Liver (tissue), 9 donors: ENCODE results near the gene RING1. TPM values are rescaled to one million over a fixed set of nuclear protein-coding genes. Genes with fewer than 3 reads are reported as not detected.

Source experiments
- DNase-seq: peaks from one replicate; pipeline ENCODE4 v3.0.0-alpha.2; 2017; ENCODE audit warnings: low spot score
- H3K27ac ChIP-seq, 2 donors: one replicate each; pipeline ENCODE4 v1.7.0; 2013; ENCODE audit warnings: inconsistent platforms in 2 of 2, low read length in 2 of 2, control low read depth in 1 of 2, low read depth in 1 of 2, mild to moderate bottlenecking in 1 of 2
- H3K27me3 ChIP-seq, 4 donors: one replicate each; pipeline versions ENCODE4 v1.6.1 to v1.7.0; 2013; ENCODE audit warnings: low read length in 3 of 4, inconsistent platforms in 1 of 4, mild to moderate bottlenecking in 1 of 4, moderate library complexity in 1 of 4; ENCODE audit not compliant: control insufficient read depth in 4 of 4, insufficient read depth in 4 of 4
- H3K36me3 ChIP-seq, 4 donors: one replicate each; pipeline versions ENCODE4 v1.6.1 to v1.7.0; 2013; ENCODE audit warnings: low read length in 3 of 4, mild to moderate bottlenecking in 3 of 4, low read depth in 1 of 4, moderate library complexity in 1 of 4; ENCODE audit not compliant: control insufficient read depth in 4 of 4, insufficient read depth in 3 of 4
- H3K4me1 ChIP-seq, 4 donors: one replicate each; pipeline versions ENCODE4 v1.6.1 to v1.7.0; 2013; ENCODE audit warnings: low read length in 3 of 4, mild to moderate bottlenecking in 3 of 4, moderate library complexity in 1 of 4; ENCODE audit not compliant: control insufficient read depth in 4 of 4, insufficient read depth in 4 of 4
- H3K4me3 ChIP-seq, 3 donors: one replicate each; pipeline versions ENCODE4 v1.6.1 to v1.7.0; 2013; ENCODE audit warnings: low read length in 3 of 3, control low read depth in 1 of 3, low read depth in 1 of 3, mild to moderate bottlenecking in 1 of 3
- H3K9ac ChIP-seq, 2 donors: one replicate each; pipeline ENCODE4 v1.7.0; 2013; ENCODE audit warnings: low read length in 2 of 2, mild to moderate bottlenecking in 2 of 2, moderate library complexity in 2 of 2, control low read depth in 1 of 2, low read depth in 1 of 2
- H3K9me3 ChIP-seq, 4 donors: one replicate each; pipeline versions ENCODE4 v1.6.1 to v1.7.0; 2013; ENCODE audit warnings: low read length in 3 of 4; ENCODE audit not compliant: control insufficient read depth in 4 of 4
- EGR1 ChIP-seq, 2 donors: IDR thresholded peaks; 2 replicates each; pipeline ENCODE4 v1.6.1; 2016 to 2018; ENCODE audit warnings: antibody characterized with exemption in 2 of 2, low read depth in 2 of 2
- FOXA1 ChIP-seq: IDR thresholded peaks from 2 replicates; pipeline ENCODE4 v1.6.1; 2016; ENCODE audit warnings: antibody characterized with exemption
- FOXA2 ChIP-seq: IDR thresholded peaks from 2 replicates; pipeline ENCODE4 v1.6.1; 2016; ENCODE audit warnings: antibody characterized with exemption
- GABPA ChIP-seq, 2 donors: IDR thresholded peaks in 1 of 2; conservative IDR thresholded peaks in 1 of 2; 2 replicates each; pipeline ENCODE4 v1.6.1; 2016; ENCODE audit warnings: antibody characterized with exemption in 2 of 2, mild to moderate bottlenecking in 1 of 2, moderate library complexity in 1 of 2
- HNF4A ChIP-seq, 2 donors: conservative IDR thresholded peaks; 2 replicates each; pipeline ENCODE4 v1.6.1; 2016; ENCODE audit warnings: antibody characterized with exemption in 2 of 2, mild to moderate bottlenecking in 2 of 2
- HNF4G ChIP-seq: IDR thresholded peaks from 2 replicates; pipeline ENCODE4 v1.6.1; 2016; ENCODE audit warnings: antibody characterized with exemption
- JUND ChIP-seq, 2 donors: IDR thresholded peaks; 2 replicates each; pipeline ENCODE4 v1.6.1; 2016; ENCODE audit warnings: antibody characterized with exemption in 2 of 2
- NR2F2 ChIP-seq: IDR thresholded peaks from 2 replicates; pipeline ENCODE4 v1.6.1; 2016; ENCODE audit warnings: antibody characterized with exemption
- RAD21 ChIP-seq, 2 donors: IDR thresholded peaks; 2 replicates each; pipeline ENCODE4 v1.6.1; 2016; ENCODE audit warnings: antibody characterized with exemption in 2 of 2, mild to moderate bottlenecking in 2 of 2
- RXRA ChIP-seq, 2 donors: IDR thresholded peaks; 2 replicates each; pipeline ENCODE4 v1.6.1; 2017 to 2018; ENCODE audit warnings: antibody characterized with exemption in 2 of 2, mild to moderate bottlenecking in 1 of 2
- SP1 ChIP-seq: IDR thresholded peaks from 2 replicates; pipeline ENCODE4 v1.6.1; 2018; ENCODE audit warnings: antibody characterized with exemption, mild to moderate bottlenecking
- TAF1 ChIP-seq: conservative IDR thresholded peaks from 2 replicates; pipeline ENCODE4 v1.6.1; 2016; ENCODE audit warnings: antibody characterized with exemption, mild to moderate bottlenecking
- YY1 ChIP-seq: IDR thresholded peaks from 2 replicates; pipeline ENCODE4 v1.6.1; 2016; ENCODE audit warnings: antibody characterized with exemption, mild to moderate bottlenecking
- WGBS: extraction: QIAGEN DNeasy Blood & Tissue Kit; methylation state at CpG from one replicate; pipeline ENCODE4 v1.1.7; 2013; 5-methylcytosine and 5-hydroxymethylcytosine counted together
- polyA plus RNA-seq, 2 donors: library from polyadenylated mRNA; stranded (reverse) in 1 of 2; unstranded in 1 of 2; fragments of 200-250 nt in 1 of 2; fragments of >200 nt in 1 of 2; fragmentation: Nextera tagmentation in 1 of 2; extraction: Ambion mirVana in 1 of 2; gene quantifications; one replicate each; pipeline versions ENCODE4 v1.2.1 to v1.2.3, GENCODE V29; 2013 to 2015
- total RNA-seq, 2 donors: library from RNA; depleted of rRNA; stranded (reverse); fragments of >200 nt; gene quantifications; one replicate each; pipeline ENCODE4 v1.2.3, GENCODE V29; 2014
- TF ChIP-seq, protein P1 (sequence below): IDR thresholded peaks from 2 replicates; pipeline ENCODE4 v1.6.1; 2016; ENCODE audit warnings: antibody characterized with exemption
- TF ChIP-seq, protein P2 (sequence below): fragments of 150-350 bp; IDR thresholded peaks from 2 replicates; pipeline ENCODE4 v1.5.1; 2017; ENCODE audit warnings: improper control_type of control experiment, low read depth, low read length; ENCODE audit not compliant: missing input control
- TF ChIP-seq, protein P3 (sequence below): IDR thresholded peaks from 2 replicates; pipeline ENCODE4 v1.6.1; 2016; ENCODE audit warnings: antibody characterized with exemption
- TF ChIP-seq, protein P4 (sequence below): IDR thresholded peaks from 2 replicates; pipeline ENCODE4 v1.6.1; 2016; ENCODE audit warnings: antibody characterized with exemption, mild to moderate bottlenecking
- donor health status: healthy.
- donor health status: healthy.
- donor health status: healthy.
- donor health status: healthy.
- donor health status: healthy.

RING1 gene
- total and polyA plus RNA-seq, 4 donors = 4.4 to 19.7 (median 14.9) TPM

- TF ChIP-seq, protein P1, sequence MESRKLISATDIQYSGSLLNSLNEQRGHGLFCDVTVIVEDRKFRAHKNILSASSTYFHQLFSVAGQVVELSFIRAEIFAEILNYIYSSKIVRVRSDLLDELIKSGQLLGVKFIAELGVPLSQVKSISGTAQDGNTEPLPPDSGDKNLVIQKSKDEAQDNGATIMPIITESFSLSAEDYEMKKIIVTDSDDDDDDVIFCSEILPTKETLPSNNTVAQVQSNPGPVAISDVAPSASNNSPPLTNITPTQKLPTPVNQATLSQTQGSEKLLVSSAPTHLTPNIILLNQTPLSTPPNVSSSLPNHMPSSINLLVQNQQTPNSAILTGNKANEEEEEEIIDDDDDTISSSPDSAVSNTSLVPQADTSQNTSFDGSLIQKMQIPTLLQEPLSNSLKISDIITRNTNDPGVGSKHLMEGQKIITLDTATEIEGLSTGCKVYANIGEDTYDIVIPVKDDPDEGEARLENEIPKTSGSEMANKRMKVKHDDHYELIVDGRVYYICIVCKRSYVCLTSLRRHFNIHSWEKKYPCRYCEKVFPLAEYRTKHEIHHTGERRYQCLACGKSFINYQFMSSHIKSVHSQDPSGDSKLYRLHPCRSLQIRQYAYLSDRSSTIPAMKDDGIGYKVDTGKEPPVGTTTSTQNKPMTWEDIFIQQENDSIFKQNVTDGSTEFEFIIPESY = no peak
- no peak for TF ChIP-seq TAF1
Observed at GRCh38 chr6:33202799-33203198, 5.5 kb upstream of the RING1 start (continued).

DNA sequence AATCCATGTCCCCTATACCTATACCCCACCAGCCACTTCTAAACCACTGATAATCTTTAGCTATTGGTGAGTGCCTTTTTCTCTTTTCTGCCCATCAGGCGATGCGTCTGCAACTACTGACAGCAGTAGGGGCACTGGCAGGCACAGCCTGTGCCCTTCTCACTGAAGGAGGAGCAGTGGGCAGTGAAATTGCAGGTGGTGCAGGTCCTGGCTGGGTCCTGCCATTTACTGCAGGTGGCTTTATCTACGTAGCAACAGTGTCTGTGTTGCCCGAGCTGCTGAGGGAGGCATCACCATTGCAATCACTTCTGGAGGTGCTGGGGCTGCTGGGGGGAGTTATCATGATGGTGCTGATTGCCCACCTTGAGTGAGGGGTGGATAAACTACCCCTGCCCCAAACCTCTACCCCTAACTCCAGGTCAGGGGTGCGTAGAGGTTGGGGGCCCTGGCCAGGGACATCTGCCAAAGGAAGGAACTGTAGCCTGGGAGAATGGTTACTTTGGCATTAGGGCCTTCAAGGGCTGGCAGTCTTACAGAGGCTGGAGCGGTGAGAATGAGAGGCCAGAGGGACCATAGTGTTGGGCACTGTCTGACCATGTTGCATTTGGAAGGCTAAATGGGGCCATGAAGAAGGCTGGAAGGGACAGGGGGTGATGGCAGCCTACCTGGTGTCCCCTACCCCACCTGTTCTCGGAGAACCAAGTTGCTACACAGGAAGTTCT is 4.7 kb upstream of the RING1 start:
- no peak for TF ChIP-seq EGR1 (IDR thresholded peaks at IDR 0.05; ENCODE audit: low read depth in 2 of 2)
- TF ChIP-seq HNF4G = no peak
- no peak for TF ChIP-seq GABPA (IDR thresholded peaks at IDR 0.05 in 1 of 2, conservative IDR thresholded peaks at IDR 0.05 in 1 of 2)
- no peak for TF ChIP-seq RAD21 (IDR thresholded peaks at IDR 0.05)
- no peak for TF ChIP-seq FOXA1
- TF ChIP-seq FOXA2 = no peak
- TF ChIP-seq, protein P2, sequence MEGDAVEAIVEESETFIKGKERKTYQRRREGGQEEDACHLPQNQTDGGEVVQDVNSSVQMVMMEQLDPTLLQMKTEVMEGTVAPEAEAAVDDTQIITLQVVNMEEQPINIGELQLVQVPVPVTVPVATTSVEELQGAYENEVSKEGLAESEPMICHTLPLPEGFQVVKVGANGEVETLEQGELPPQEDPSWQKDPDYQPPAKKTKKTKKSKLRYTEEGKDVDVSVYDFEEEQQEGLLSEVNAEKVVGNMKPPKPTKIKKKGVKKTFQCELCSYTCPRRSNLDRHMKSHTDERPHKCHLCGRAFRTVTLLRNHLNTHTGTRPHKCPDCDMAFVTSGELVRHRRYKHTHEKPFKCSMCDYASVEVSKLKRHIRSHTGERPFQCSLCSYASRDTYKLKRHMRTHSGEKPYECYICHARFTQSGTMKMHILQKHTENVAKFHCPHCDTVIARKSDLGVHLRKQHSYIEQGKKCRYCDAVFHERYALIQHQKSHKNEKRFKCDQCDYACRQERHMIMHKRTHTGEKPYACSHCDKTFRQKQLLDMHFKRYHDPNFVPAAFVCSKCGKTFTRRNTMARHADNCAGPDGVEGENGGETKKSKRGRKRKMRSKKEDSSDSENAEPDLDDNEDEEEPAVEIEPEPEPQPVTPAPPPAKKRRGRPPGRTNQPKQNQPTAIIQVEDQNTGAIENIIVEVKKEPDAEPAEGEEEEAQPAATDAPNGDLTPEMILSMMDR = no peak
- no peak for TF ChIP-seq NR2F2
- no peak for TF ChIP-seq RXRA (IDR thresholded peaks at IDR 0.05)
- TF ChIP-seq, protein P3, sequence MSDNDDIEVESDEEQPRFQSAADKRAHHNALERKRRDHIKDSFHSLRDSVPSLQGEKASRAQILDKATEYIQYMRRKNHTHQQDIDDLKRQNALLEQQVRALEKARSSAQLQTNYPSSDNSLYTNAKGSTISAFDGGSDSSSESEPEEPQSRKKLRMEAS = no peak
- TF ChIP-seq, protein P1 = no peak
- no peak for TF ChIP-seq YY1
- no peak for TF ChIP-seq SP1
- TF ChIP-seq, protein P4, sequence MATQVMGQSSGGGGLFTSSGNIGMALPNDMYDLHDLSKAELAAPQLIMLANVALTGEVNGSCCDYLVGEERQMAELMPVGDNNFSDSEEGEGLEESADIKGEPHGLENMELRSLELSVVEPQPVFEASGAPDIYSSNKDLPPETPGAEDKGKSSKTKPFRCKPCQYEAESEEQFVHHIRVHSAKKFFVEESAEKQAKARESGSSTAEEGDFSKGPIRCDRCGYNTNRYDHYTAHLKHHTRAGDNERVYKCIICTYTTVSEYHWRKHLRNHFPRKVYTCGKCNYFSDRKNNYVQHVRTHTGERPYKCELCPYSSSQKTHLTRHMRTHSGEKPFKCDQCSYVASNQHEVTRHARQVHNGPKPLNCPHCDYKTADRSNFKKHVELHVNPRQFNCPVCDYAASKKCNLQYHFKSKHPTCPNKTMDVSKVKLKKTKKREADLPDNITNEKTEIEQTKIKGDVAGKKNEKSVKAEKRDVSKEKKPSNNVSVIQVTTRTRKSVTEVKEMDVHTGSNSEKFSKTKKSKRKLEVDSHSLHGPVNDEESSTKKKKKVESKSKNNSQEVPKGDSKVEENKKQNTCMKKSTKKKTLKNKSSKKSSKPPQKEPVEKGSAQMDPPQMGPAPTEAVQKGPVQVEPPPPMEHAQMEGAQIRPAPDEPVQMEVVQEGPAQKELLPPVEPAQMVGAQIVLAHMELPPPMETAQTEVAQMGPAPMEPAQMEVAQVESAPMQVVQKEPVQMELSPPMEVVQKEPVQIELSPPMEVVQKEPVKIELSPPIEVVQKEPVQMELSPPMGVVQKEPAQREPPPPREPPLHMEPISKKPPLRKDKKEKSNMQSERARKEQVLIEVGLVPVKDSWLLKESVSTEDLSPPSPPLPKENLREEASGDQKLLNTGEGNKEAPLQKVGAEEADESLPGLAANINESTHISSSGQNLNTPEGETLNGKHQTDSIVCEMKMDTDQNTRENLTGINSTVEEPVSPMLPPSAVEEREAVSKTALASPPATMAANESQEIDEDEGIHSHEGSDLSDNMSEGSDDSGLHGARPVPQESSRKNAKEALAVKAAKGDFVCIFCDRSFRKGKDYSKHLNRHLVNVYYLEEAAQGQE = no peak
- no peak for TF ChIP-seq JUND (IDR thresholded peaks at IDR 0.05)
- no peak for TF ChIP-seq TAF1
- no peak for TF ChIP-seq HNF4A (conservative IDR thresholded peaks at IDR 0.05)
- WGBS = 92% methylated on average over 7 of the region's 7 CpGs
- Histone ChIP-seq H3K9me3 (no peaks in the 10 kb centered on the region), H3K9ac (no peak overlapping the region), H3K27me3 (no peaks in the 10 kb centered on the region), H3K36me3 (peaks cover 3 to 19% (median 12%) of the 10 kb centered on the region in 4 donors), H3K27ac (no peak overlapping the region), H3K4me3 (no peak overlapping the region), H3K4me1 (peaks cover 9 to 57% (median 40%) of the 10 kb centered on the region in 4 donors)
- no peak for DNase-seq
